Measurements from ENCODE around the gene NFX1. TPM values are rescaled to one million over a fixed set of nuclear protein-coding genes. Genes with fewer than 3 reads are reported as not detected.
A peak's percentile ranks its signal among the peaks of the same experiment; 100 is the strongest.
"Not testable (repeated sequence)": the region's sequence is repeated elsewhere in the genome, so short reads cannot be mapped to it uniquely, and the experiment has no call there.

Gene NFX1
- total RNA-seq, 3 donors from 2014 or later, result 35.9 to 44.4 (median 39.5) TPM

- Histone ChIP-seq H3K4me3 (no peak overlapping the region), H3K36me3 (ENCODE audit: low read depth) (peaks cover 12% of the 10 kb centered on the region), H3K4me1 (ENCODE audit: low read depth) (no peaks in the 10 kb centered on the region), H3K9me3 (no peaks in the 10 kb centered on the region)
- intact Hi-C loops (cut with DNase I, micrococcal nuclease), result no loop called here
- ATAC-seq, result no peak
- no peak for DNase-seq
- TF ChIP-seq CTCF (IDR thresholded peaks at IDR 0.05), result no peak
These were observed 30.4 kb downstream of the NFX1 start for GRCh38 chr9:33320568-33321261.

- intact Hi-C loops (cut with DNase I, micrococcal nuclease), result no loop called here
- Histone ChIP-seq H3K4me3 (no peak overlapping the region), H3K36me3 (ENCODE audit: low read depth) (peaks cover 3% of the 10 kb centered on the region), H3K4me1 (ENCODE audit: low read depth) (peaks cover 27% of the 10 kb centered on the region), H3K9me3 (no peaks in the 10 kb centered on the region)
- no peak for TF ChIP-seq CTCF (IDR thresholded peaks at IDR 0.05)
- ATAC-seq (peak; percentile 91), DNase-seq (peak in 2 of 3 donors; percentile 40 to 83)
These were observed 38.8 kb downstream of the NFX1 start for GRCh38 chr9:33329117-33329563.

- peak in 1 of 3 donors; percentile 35 for DNase-seq
- Histone ChIP-seq H3K9me3 (no peaks in the 10 kb centered on the region), H3K4me1 (ENCODE audit: low read depth) (peaks cover 27% of the 10 kb centered on the region), H3K4me3 (no peak overlapping the region), H3K36me3 (ENCODE audit: low read depth) (peaks cover 3% of the 10 kb centered on the region)
- intact Hi-C loops (cut with DNase I, micrococcal nuclease), result no loop called here
- no peak for TF ChIP-seq CTCF (IDR thresholded peaks at IDR 0.05)
- peak; percentile 71 for ATAC-seq
These were observed 39.7 kb downstream of the NFX1 start for GRCh38 chr9:33329979-33330378.

GRCh38 chr9:33331377-33331891 lies 41.1 kb downstream of the NFX1 start:
- no peak for DNase-seq
- H3K4me1 ChIP-seq (ENCODE audit: low read depth), result peaks cover 27% of the 10 kb centered on the region
- no peaks in the 10 kb centered on the region for H3K36me3 ChIP-seq (ENCODE audit: low read depth)
- intact Hi-C loops (cut with DNase I, micrococcal nuclease), result no loop called here
- TF ChIP-seq CTCF (IDR thresholded peaks at IDR 0.05), result no peak
- H3K4me3 ChIP-seq, result no peak overlapping the region
- H3K9me3 ChIP-seq, result no peaks in the 10 kb centered on the region
- no peak for ATAC-seq

- no peak for ATAC-seq
- intact Hi-C loops (cut with DNase I, micrococcal nuclease), result no loop called here
- Histone ChIP-seq H3K36me3 (ENCODE audit: low read depth) (no peaks in the 10 kb centered on the region), H3K4me3 (no peak overlapping the region), H3K4me1 (ENCODE audit: low read depth) (peaks cover 27% of the 10 kb centered on the region), H3K9me3 (no peaks in the 10 kb centered on the region)
- no peak for TF ChIP-seq CTCF (IDR thresholded peaks at IDR 0.05)
- DNase-seq, result no peak
These were observed 41.7 kb downstream of the NFX1 start for GRCh38 chr9:33332011-33332410.

GRCh38 chr9:33332956-33333355 lies 42.6 kb downstream of the NFX1 start:
- H3K4me3 ChIP-seq; DNase-seq; H3K36me3 ChIP-seq (ENCODE audit: low read depth); H3K9me3 ChIP-seq; ATAC-seq; intact Hi-C loops (cut with DNase I, micrococcal nuclease): not testable (repeated sequence)
- H3K4me1 ChIP-seq (ENCODE audit: low read depth), result peaks cover 22% of the 10 kb centered on the region

All from mucosa of descending colon (tissue), 3 donors.